Central memory CD8-positive, alpha-beta T cell (primary cell): ENCODE results near the gene ANO10.
A peak's percentile ranks its signal among the peaks of the same experiment; 100 is the strongest.

Experiments
- ATAC-seq: fragments of 150-1000 bp; cut with Tn5 transposase; replicated peaks from 2 replicates; pipeline ENCODE4 v1.10.0; 2022; ENCODE audit warnings: mild to moderate bottlenecking, moderate FRiP score, moderate number of reproducible peaks; ENCODE audit not compliant: poor library complexity, severe bottlenecking; ENCODE audit errors: extremely low read depth
- DNase-seq, 2 donors: peaks; one replicate each; pipeline ENCODE4 v3.0.0; 2021; ENCODE audit warnings: low spot score in 2 of 2
- H3K27ac Mint-ChIP-seq: one replicate; pipeline ENCODE4 v1.8.0; 2022; ENCODE audit warnings: low read depth, mild to moderate bottlenecking, moderate library complexity, mixed read lengths
- H3K27me3 Mint-ChIP-seq: one replicate; pipeline ENCODE4 v1.8.0; 2022; ENCODE audit warnings: mixed read lengths
- H3K36me3 Mint-ChIP-seq: one replicate; pipeline ENCODE4 v1.8.0; 2022; ENCODE audit warnings: mild to moderate bottlenecking, moderate library complexity, mixed read lengths; ENCODE audit not compliant: insufficient read depth
- H3K4me1 Mint-ChIP-seq: one replicate; pipeline ENCODE4 v1.8.0; 2022; ENCODE audit warnings: mixed read lengths
- H3K4me3 Mint-ChIP-seq: one replicate; pipeline ENCODE4 v1.8.0; 2022; ENCODE audit warnings: mild to moderate bottlenecking, moderate library complexity, mixed read lengths
- H3K9me3 Mint-ChIP-seq: one replicate; pipeline ENCODE4 v1.8.0; 2022; ENCODE audit warnings: mixed read lengths

Gene ANO10

GRCh38 chr3:43641306-43642114, 19.7 kb upstream of the ANO10 start:
- no peaks in the 10 kb centered on the region for H3K9me3 Mint-ChIP-seq
- ATAC-seq (no peak), DNase-seq (no peak)
- H3K4me1 Mint-ChIP-seq, result no peaks in the 10 kb centered on the region
- H3K4me3 Mint-ChIP-seq, result no peak overlapping the region
- H3K27me3 Mint-ChIP-seq, result peaks cover 36% of the 10 kb centered on the region
- H3K36me3 Mint-ChIP-seq, result no peaks in the 10 kb centered on the region
- no peak overlapping the region for H3K27ac Mint-ChIP-seq

- H3K27me3 Mint-ChIP-seq, result peaks cover 29% of the 10 kb centered on the region
- no peaks in the 10 kb centered on the region for H3K9me3 Mint-ChIP-seq
- no peaks in the 10 kb centered on the region for H3K36me3 Mint-ChIP-seq
- H3K27ac Mint-ChIP-seq, result no peak overlapping the region
- no peak overlapping the region for H3K4me3 Mint-ChIP-seq
- no peak for DNase-seq
- no peaks in the 10 kb centered on the region for H3K4me1 Mint-ChIP-seq
- no peak for ATAC-seq
Measured at GRCh38 chr3:43640681-43641080, 18.9 kb upstream of the ANO10 start.

GRCh38 chr3:43638594-43639447, 17.0 kb upstream of the ANO10 start:
- Mint-ChIP-seq H3K4me3 (no peak overlapping the region), H3K27ac (no peak overlapping the region)
- no peak for ATAC-seq

GRCh38 chr3:43637702-43638101, 15.9 kb upstream of the ANO10 start:
- peaks cover 23% of the 10 kb centered on the region for H3K27me3 Mint-ChIP-seq
- no peak overlapping the region for H3K4me3 Mint-ChIP-seq
- no peak for ATAC-seq
- no peak overlapping the region for H3K27ac Mint-ChIP-seq
- no peaks in the 10 kb centered on the region for H3K4me1 Mint-ChIP-seq
- H3K36me3 Mint-ChIP-seq, result no peaks in the 10 kb centered on the region
- H3K9me3 Mint-ChIP-seq, result no peaks in the 10 kb centered on the region
- no peak for DNase-seq

More at GRCh38 chr3:43638594-43639447, 17.0 kb upstream of the ANO10 start:
- Mint-ChIP-seq H3K9me3 (no peaks in the 10 kb centered on the region), H3K27me3 (peaks cover 28% of the 10 kb centered on the region), H3K4me1 (no peaks in the 10 kb centered on the region), H3K36me3 (no peaks in the 10 kb centered on the region)
- DNase-seq, result peak in 1 of 2 donors; percentile 11

GRCh38 chr3:43632986-43633385, 11.2 kb upstream of the ANO10 start:
- Mint-ChIP-seq H3K27ac (no peak overlapping the region), H3K4me3 (no peak overlapping the region), H3K4me1 (no peaks in the 10 kb centered on the region), H3K27me3 (peaks cover 36% of the 10 kb centered on the region), H3K36me3 (no peaks in the 10 kb centered on the region), H3K9me3 (no peaks in the 10 kb centered on the region)
- DNase-seq (no peak), ATAC-seq (no peak)

- no peaks in the 10 kb centered on the region for H3K36me3 Mint-ChIP-seq
- peaks cover 36% of the 10 kb centered on the region for H3K27me3 Mint-ChIP-seq
- no peaks in the 10 kb centered on the region for H3K9me3 Mint-ChIP-seq
- no peak for ATAC-seq
- no peak overlapping the region for H3K4me3 Mint-ChIP-seq
- no peak for DNase-seq
- H3K27ac Mint-ChIP-seq, result no peak overlapping the region
- H3K4me1 Mint-ChIP-seq, result no peaks in the 10 kb centered on the region
Measured at GRCh38 chr3:43632269-43632733, 10.5 kb upstream of the ANO10 start.

- peaks cover 31% of the 10 kb centered on the region for H3K27me3 Mint-ChIP-seq
- ATAC-seq, result no peak
- H3K9me3 Mint-ChIP-seq, result no peaks in the 10 kb centered on the region
- no peaks in the 10 kb centered on the region for H3K36me3 Mint-ChIP-seq
- H3K27ac Mint-ChIP-seq, result no peak overlapping the region
- no peaks in the 10 kb centered on the region for H3K4me1 Mint-ChIP-seq
- no peak overlapping the region for H3K4me3 Mint-ChIP-seq
- no peak for DNase-seq
Measured at GRCh38 chr3:43629741-43630140, 7.9 kb upstream of the ANO10 start.

- no peak for DNase-seq
- no peak overlapping the region for H3K4me3 Mint-ChIP-seq
- H3K9me3 Mint-ChIP-seq, result no peaks in the 10 kb centered on the region
- no peaks in the 10 kb centered on the region for H3K4me1 Mint-ChIP-seq
- H3K36me3 Mint-ChIP-seq, result no peaks in the 10 kb centered on the region
- no peak for ATAC-seq
- H3K27me3 Mint-ChIP-seq, result peaks cover 26% of the 10 kb centered on the region
- H3K27ac Mint-ChIP-seq, result no peak overlapping the region
Measured at GRCh38 chr3:43629257-43629656, 7.4 kb upstream of the ANO10 start.

GRCh38 chr3:43627360-43627759, 5.5 kb upstream of the ANO10 start:
- no peaks in the 10 kb centered on the region for H3K9me3 Mint-ChIP-seq
- H3K27me3 Mint-ChIP-seq, result peaks cover 25% of the 10 kb centered on the region
- ATAC-seq (no peak), DNase-seq (no peak)
- H3K4me1 Mint-ChIP-seq, result peaks cover 7% of the 10 kb centered on the region
- no peak overlapping the region for H3K27ac Mint-ChIP-seq
- no peak overlapping the region for H3K4me3 Mint-ChIP-seq
- H3K36me3 Mint-ChIP-seq, result peaks cover 2% of the 10 kb centered on the region

- DNase-seq (no peak), ATAC-seq (no peak)
- H3K9me3 Mint-ChIP-seq, result no peaks in the 10 kb centered on the region
- H3K4me1 Mint-ChIP-seq, result peaks cover 16% of the 10 kb centered on the region
- H3K27ac Mint-ChIP-seq, result no peak overlapping the region
- H3K4me3 Mint-ChIP-seq, result no peak overlapping the region
- H3K36me3 Mint-ChIP-seq, result peaks cover 10% of the 10 kb centered on the region
- H3K27me3 Mint-ChIP-seq, result peaks cover 14% of the 10 kb centered on the region
Measured at GRCh38 chr3:43624619-43625305, 3.0 kb upstream of the ANO10 start.

GRCh38 chr3:43620831-43621655, 768 bp downstream of the ANO10 start:
- peak overlapping the region; percentile 65 for H3K27ac Mint-ChIP-seq
- peak overlapping the region; percentile 82 for H3K4me3 Mint-ChIP-seq
- H3K36me3 Mint-ChIP-seq, result peaks cover 10% of the 10 kb centered on the region
- no peaks in the 10 kb centered on the region for H3K9me3 Mint-ChIP-seq
- ATAC-seq (peak; percentile 3), DNase-seq (no peak)
- peaks cover 16% of the 10 kb centered on the region for H3K4me1 Mint-ChIP-seq
- H3K27me3 Mint-ChIP-seq, result no peaks in the 10 kb centered on the region

- H3K9me3 Mint-ChIP-seq, result no peaks in the 10 kb centered on the region
- H3K27me3 Mint-ChIP-seq, result no peaks in the 10 kb centered on the region
- peaks cover 16% of the 10 kb centered on the region for H3K4me1 Mint-ChIP-seq
- H3K27ac Mint-ChIP-seq, result no peak overlapping the region
- peaks cover 10% of the 10 kb centered on the region for H3K36me3 Mint-ChIP-seq
- no peak overlapping the region for H3K4me3 Mint-ChIP-seq
- DNase-seq, result no peak
- ATAC-seq, result no peak
Measured at GRCh38 chr3:43619588-43619987, 2.2 kb downstream of the ANO10 start.
